HCT116 (cell line): ENCODE data around the gene TNS2. TPM values are rescaled to one million over a fixed set of nuclear protein-coding genes. Genes with fewer than 3 reads are reported as not detected.
"Not testable (repeated sequence)": the region's sequence is repeated elsewhere in the genome, so short reads cannot be mapped to it uniquely, and the experiment has no call there.

Experiments
- ATAC-seq: fragments of 200-7000 bp; cut with Tn5 transposase; 2 replicates; pipeline ENCODE4 v1.9.1; 2020; ENCODE audit warnings: mild to moderate bottlenecking, moderate library complexity
- BruUV-seq: library from RNA; stranded (reverse); fragments of 400-500 nt; replicated peaks from 2 replicates; lab custom pipeline; 2021; lab: Mats Ljungman, UMichigan
- CTCF ChIA-PET: fragments of 300-600 bp; sonication (Branson Sonifier 250); formaldehyde crosslinking; loops from one replicate; lab custom pipeline; 2021; ENCODE audit warnings: antibody characterized with exemption; lab: Charles Lee
- POLR2A ChIA-PET: fragments of 300-600, 350-600 bp; sonication (Branson Sonifier 250); formaldehyde crosslinking; loops from one replicate; lab custom pipeline; 2021; ENCODE audit warnings: antibody characterized with exemption; lab: Charles Lee
- RAD21 ChIA-PET, 2 experiments: fragments of 300-600 bp; sonication (Branson Sonifier 250); formaldehyde crosslinking; loops; one replicate each; lab custom pipeline; 2023; ENCODE audit warnings: low total read pairs in 2 of 2; ENCODE audit not compliant: uncharacterized antibody in 2 of 2, unreplicated experiment in 2 of 2, low non-redundant PET in 1 of 2; lab: Charles Lee
- DNase-seq: peaks from one replicate; pipeline ENCODE4 v3.0.0-alpha.2; 2010; ENCODE audit warnings: low read depth, low spot score
- H2AFZ ChIP-seq: fragments of 200-600 bp; shearing (Covaris generic), sonication (generic); 2 replicates; pipeline ENCODE4 v1.6.1; 2017; ENCODE audit warnings: low read depth, mixed run types, mixed read lengths, antibody characterized with exemption, low read length; ENCODE audit not compliant: poor library complexity, severe bottlenecking
- H3K27ac ChIP-seq: 2 replicates; pipeline ENCODE4 v1.5.1; 2012; ENCODE audit warnings: low read depth, low read length
- H3K27me3 ChIP-seq: fragments of 200-600 bp; sonication (generic); 2 replicates; pipeline ENCODE4 v1.6.1; 2016; ENCODE audit warnings: mixed run types, low read length, mixed read lengths; ENCODE audit not compliant: insufficient read depth
- H3K36me3 ChIP-seq, 2 experiments: fragments of 200-500 bp in 1 of 2; fragments of 200-600 bp in 1 of 2; sonication (Bioruptor generic) in 1 of 2; sonication (generic) in 1 of 2; 2 replicates each; pipeline versions ENCODE4 v1.5.1 to v1.6.1; 2014 to 2016; ENCODE audit warnings: low read length in 2 of 2, inconsistent platforms in 1 of 2, mixed read lengths in 1 of 2, mixed run types in 1 of 2; ENCODE audit not compliant: insufficient read depth in 2 of 2, control insufficient read depth in 1 of 2
- H3K4me1 ChIP-seq, 2 experiments: fragments of 200-600 bp in 1 of 2; sonication (generic) in 1 of 2; 2 replicates each; pipeline versions ENCODE4 v1.5.1 to v1.6.1; 2012 to 2017; ENCODE audit warnings: low read length in 2 of 2, inconsistent platforms in 1 of 2, mild to moderate bottlenecking in 1 of 2, mixed read lengths in 1 of 2, mixed run types in 1 of 2, moderate library complexity in 1 of 2; ENCODE audit not compliant: insufficient read depth in 2 of 2, control insufficient read depth in 1 of 2
- H3K4me2 ChIP-seq: fragments of 200-600 bp; sonication (generic); 2 replicates; pipeline ENCODE4 v1.6.1; 2017; ENCODE audit warnings: mixed run types, low read length, mixed read lengths
- H3K4me3 ChIP-seq, 2 experiments: fragments of 200-600 bp in 1 of 2; sonication (generic) in 1 of 2; replicated peaks in 1 of 2; 2 replicates each; pipeline ENCODE4 v1.5.1; 2011 to 2016; ENCODE audit warnings: low read length in 2 of 2, control low read depth in 1 of 2, low read depth in 1 of 2, mild to moderate bottlenecking in 1 of 2, mixed read lengths in 1 of 2, mixed run types in 1 of 2
- H3K79me2 ChIP-seq: fragments of 200-600 bp; sonication (generic); 2 replicates; pipeline ENCODE4 v1.6.1; 2017; ENCODE audit warnings: mild to moderate bottlenecking, mixed run types, low read length, moderate library complexity, mixed read lengths; ENCODE audit not compliant: insufficient read depth
- H3K9ac ChIP-seq: fragments of 200-600 bp; sonication (generic); 2 replicates; pipeline ENCODE4 v1.6.1; 2016; ENCODE audit warnings: low read length, mixed read lengths
- H3K9me2 ChIP-seq: fragments of 200-600 bp; sonication (generic), shearing (Covaris generic); 2 replicates; pipeline ENCODE4 v1.6.1; 2017; ENCODE audit warnings: mixed run types, mild to moderate bottlenecking, moderate library complexity; ENCODE audit not compliant: insufficient read depth
- H3K9me3 ChIP-seq, 2 experiments: fragments of 200-500 bp in 1 of 2; fragments of 200-600 bp in 1 of 2; sonication (Bioruptor generic) in 1 of 2; sonication (generic) in 1 of 2; 2 replicates each; pipeline ENCODE4 v1.6.1; 2014 to 2017; ENCODE audit warnings: low read length in 2 of 2, mixed read lengths in 2 of 2, inconsistent platforms in 1 of 2, low read depth in 1 of 2, mild to moderate bottlenecking in 1 of 2, mixed run types in 1 of 2, moderate library complexity in 1 of 2; ENCODE audit not compliant: control insufficient read depth in 1 of 2, insufficient read depth in 1 of 2
- H4K20me1 ChIP-seq: fragments of 200-600 bp; sonication (generic), shearing (Covaris generic); 2 replicates; pipeline ENCODE4 v1.6.1; 2017; ENCODE audit warnings: mixed run types, mild to moderate bottlenecking, moderate library complexity; ENCODE audit not compliant: insufficient read depth
- CTCF ChIP-seq, 3 experiments: fragments of 200-600 bp in 1 of 3; sonication (generic) in 1 of 3; IDR thresholded peaks in 2 of 3; conservative IDR thresholded peaks in 1 of 3; 2 replicates each; pipeline ENCODE4 v1.5.1; 2012 to 2017; ENCODE audit warnings: low read depth in 2 of 3, low read length in 2 of 3, antibody characterized with exemption in 1 of 3, borderline replicate concordance in 1 of 3, control low read depth in 1 of 3, mild to moderate bottlenecking in 1 of 3, mixed read lengths in 1 of 3, mixed run types in 1 of 3, moderate library complexity in 1 of 3; ENCODE audit not compliant: insufficient read depth in 1 of 3
- EZH2 ChIP-seq: fragments of 200-600 bp; sonication (generic); IDR thresholded peaks from 2 replicates; pipeline ENCODE4 v1.6.1; 2017; ENCODE audit warnings: antibody characterized with exemption, mixed run types
- EZH2phosphoT487 ChIP-seq: fragments of 200-600 bp; IDR thresholded peaks from 2 replicates; pipeline ENCODE4 v1.6.1; 2018; ENCODE audit warnings: antibody characterized with exemption, borderline replicate concordance
- JUND ChIP-seq: IDR thresholded peaks from 2 replicates; pipeline ENCODE4 v1.6.1; 2012
- SIN3A ChIP-seq: IDR thresholded peaks from 2 replicates; pipeline ENCODE4 v1.6.1; 2012; ENCODE audit warnings: low read depth
- SP1 ChIP-seq: IDR thresholded peaks from 2 replicates; pipeline ENCODE4 v1.6.1; 2012; ENCODE audit warnings: low read depth
- ZNF274 ChIP-seq: fragments of 200-500 bp; sonication (Bioruptor generic); IDR thresholded peaks from 2 replicates; pipeline ENCODE4 v1.6.1; 2014; ENCODE audit warnings: mild to moderate bottlenecking, low read depth, low read length, inconsistent platforms
- intact Hi-C: fragments of 100-400 bp; cut with micrococcal nuclease; formaldehyde crosslinking; loops from 2 replicates; pipeline ENCODE4 v1.10.0; 2022
- total RNA-seq: library from RNA; stranded (reverse); gene quantifications from one replicate; pipeline ENCODE4 v1.2.1, GENCODE V29; 2021; ENCODE audit not compliant: unreplicated experiment

TNS2 gene
- total RNA-seq, 1 experiment from 2014 or later: 25.7 TPM

GRCh38 chr12:53014709-53015108, 35.2 kb upstream of the TNS2 start:
- no peak overlapping the region for H3K4me2 ChIP-seq
- H2AFZ ChIP-seq: no peak overlapping the region
- H3K79me2 ChIP-seq: peaks cover 99% of the 10 kb centered on the region
- H3K9me3 ChIP-seq: no peaks in the 10 kb centered on the region
- no peaks in the 10 kb centered on the region for H3K9me2 ChIP-seq
- no TSS peak for BruUV-seq
- intact Hi-C loops: no loop called here
- H3K4me1 ChIP-seq: peaks cover 0 to 8% of the 10 kb centered on the region in 2 experiments; a peak in 2 of 4 replicates
- peaks cover 55% of the 10 kb centered on the region; the same call in 1 of the 2 replicates for H4K20me1 ChIP-seq
- CTCF ChIA-PET: interaction anchor here (1.1 kb wide), 1 partner anchor 129 kb away, joined by 4 read pairs; no protein-coding TSS in a partner anchor
- no peak overlapping the region for H3K4me3 ChIP-seq
- no peaks in the 10 kb centered on the region for H3K27me3 ChIP-seq
- ATAC-seq (no peak), DNase-seq (no peak)
- RAD21 ChIA-PET: no interaction called here
- TF ChIP-seq JUND: no peak
- TF ChIP-seq SIN3A: no peak
- peak overlapping the region; percentile 21; the same call in 1 of the 2 replicates for H3K9ac ChIP-seq
- peaks cover 40 to 80% of the 10 kb centered on the region in 2 experiments for H3K36me3 ChIP-seq
- POLR2A ChIA-PET: interaction anchor here (0.7 kb wide), 1 partner anchor 9 kb away, joined by 3 read pairs; the partner anchor contains the start of gene EIF4B
- no peak overlapping the region for H3K27ac ChIP-seq

GRCh38 chr12:53025250-53025649, 24.6 kb upstream of the TNS2 start:
- Histone ChIP-seq H4K20me1 (peaks cover 32% of the 10 kb centered on the region; the same call in 1 of the 2 replicates), H3K4me1 (no peaks in the 10 kb centered on the region), H3K4me3 (no peak overlapping the region), H3K27me3 (no peaks in the 10 kb centered on the region), H3K4me2 (no peak overlapping the region), H3K79me2 (peaks cover 96% of the 10 kb centered on the region), H3K36me3 (peaks cover 76 to 80% of the 10 kb centered on the region in 2 experiments), H2AFZ (no peak overlapping the region), H3K9me2 (no peaks in the 10 kb centered on the region), H3K9me3 (no peaks in the 10 kb centered on the region), H3K9ac (no peak overlapping the region), H3K27ac (no peak overlapping the region)
- DNase-seq (no peak), ATAC-seq (0 out of 2 replicates have a peak, but pooled peaks have one; percentile 46)
- no peak for TF ChIP-seq EZH2phosphoT487
- no peak for TF ChIP-seq SP1
- TF ChIP-seq EZH2: no peak
- no peak for TF ChIP-seq ZNF274
- peak in 2 of 3 experiments; percentile 1 to 26; a peak in 2 of 6 replicates for TF ChIP-seq CTCF (IDR thresholded peaks at IDR 0.05 in 2 of 3, conservative IDR thresholded peaks at IDR 0.05 in 1 of 3; ENCODE audit: borderline replicate concordance in 1 of 3, insufficient read depth in 1 of 3, low read depth in 2 of 3, low read length in 2 of 3)
- intact Hi-C loops: no loop called here
- POLR2A ChIA-PET: no interaction called here
- BruUV-seq: no TSS peak
- RAD21 ChIA-PET: no interaction called here
- CTCF ChIA-PET: interaction anchor here (1.1 to 1.8 kb wide), 2 partner anchors 19 to 22 kb away, joined by 3 to 4 read pairs; no protein-coding TSS in a partner anchor

- H3K27me3 ChIP-seq, H2AFZ ChIP-seq, intact Hi-C loops, H3K9ac ChIP-seq, H3K9me3 ChIP-seq, H3K9me2 ChIP-seq, ATAC-seq, H3K27ac ChIP-seq, RAD21 ChIA-PET, DNase-seq, POLR2A ChIA-PET, H3K4me3 ChIP-seq, H3K4me2 ChIP-seq, H3K4me1 ChIP-seq, BruUV-seq: not testable (repeated sequence)
- CTCF ChIA-PET: interaction anchor here (1.8 kb wide), 1 partner anchor 17 kb away, joined by 4 read pairs; no protein-coding TSS in a partner anchor
- H4K20me1 ChIP-seq: peaks cover 34% of the 10 kb centered on the region; the same call in 1 of the 2 replicates
- H3K79me2 ChIP-seq: peaks cover 95% of the 10 kb centered on the region
- peaks cover 74 to 79% of the 10 kb centered on the region in 2 experiments for H3K36me3 ChIP-seq
These were observed 22.9 kb upstream of the TNS2 start for GRCh38 chr12:53027014-53027413.
